GM12891 (cell line): Measurements from ENCODE around the gene MSH2. TPM values are rescaled to one million over a fixed set of nuclear protein-coding genes. Genes with fewer than 3 reads are reported as not detected.
A peak's percentile ranks its signal among the peaks of the same experiment; 100 is the strongest.
"Not testable (repeated sequence)": the region's sequence is repeated elsewhere in the genome, so short reads cannot be mapped to it uniquely, and the experiment has no call there.

Source experiments
- DNase-seq: peaks from one replicate; pipeline ENCODE4 v3.0.0; 2011; ENCODE audit warnings: low spot score; ENCODE audit not compliant: insufficient read length
- FAIRE-seq: peaks from 2 replicates; lab custom pipeline; 2011; peaks lifted over from hg19 to GRCh38; lab: Jason Lieb, UNC
- PAX5 ChIP-seq: IDR thresholded peaks from 2 replicates; pipeline ENCODE4 v1.6.1; 2011; ENCODE audit warnings: low read length, moderate library complexity, mild to moderate bottlenecking; ENCODE audit not compliant: insufficient read depth, severe bottlenecking
- POLR2A ChIP-seq: IDR thresholded peaks from 2 replicates; pipeline ENCODE4 v1.6.1; 2011; ENCODE audit warnings: low read depth, low read length, control low read depth
- POLR2AphosphoS5 ChIP-seq: IDR thresholded peaks from 2 replicates; pipeline ENCODE4 v1.6.1; 2011; ENCODE audit warnings: low read depth, low read length, control low read depth
- POU2F2 ChIP-seq: IDR thresholded peaks from 2 replicates; pipeline ENCODE4 v1.6.1; 2011; ENCODE audit warnings: low read depth, mild to moderate bottlenecking, control low read depth, low read length, moderate library complexity
- SPI1 ChIP-seq: IDR thresholded peaks from 2 replicates; pipeline ENCODE4 v1.6.1; 2011; ENCODE audit warnings: low read depth, low read length, control low read depth
- TAF1 ChIP-seq: IDR thresholded peaks from 2 replicates; pipeline ENCODE4 v1.6.1; 2011; ENCODE audit warnings: low read depth, low read length, control low read depth
- polyA plus RNA-seq: library from polyadenylated mRNA; unstranded; fragments of >200 nt; gene quantifications from one replicate; pipeline ENCODE4 v1.2.1, GENCODE V29; 2012; ENCODE audit warnings: low read depth, missing spikeins, inconsistent platforms; ENCODE audit not compliant: missing spikeins

Gene MSH2
- 27.1 TPM for polyA plus RNA-seq

GRCh38 chr2:47402805-47403608 is at the start of gene MSH2:
TSS of gene MSH2 (plus strand) at chr2:47403156. CDS start at chr2:47403192, 36 bp downstream.
- peak; percentile 38; the same call in 1 of the 2 replicates for TF ChIP-seq POLR2AphosphoS5
- peak; percentile 53; the same call in 1 of the 2 replicates for TF ChIP-seq POLR2A
- no peak; the same call in 1 of the 2 replicates for TF ChIP-seq POU2F2
- no peak for TF ChIP-seq SPI1
- TF ChIP-seq TAF1, result 0 out of 2 replicates have a peak, but pooled peaks have one; percentile 37
- peak; percentile 73 for TF ChIP-seq PAX5
- FAIRE-seq (peak; percentile 96), DNase-seq (peak; percentile 95)

GRCh38 chr2:47354013-47354847 is 48.7 kb upstream of the MSH2 start:
- no peak for TF ChIP-seq POU2F2
- FAIRE-seq, result no peak
- no peak for DNase-seq

GRCh38 chr2:47354848-47355204 is 48.1 kb upstream of the MSH2 start:
- DNase-seq, result no peak
- no peak for FAIRE-seq
- TF ChIP-seq TAF1 (no peak), POLR2AphosphoS5 (no peak), POU2F2 (no peak), PAX5 (no peak), POLR2A (no peak), SPI1 (no peak)

GRCh38 chr2:47357483-47357882 is 45.5 kb upstream of the MSH2 start:
- DNase-seq (no peak), FAIRE-seq (no peak)
- no peak for TF ChIP-seq POLR2AphosphoS5
- TF ChIP-seq POU2F2, result no peak
- TF ChIP-seq PAX5, result no peak
- TF ChIP-seq SPI1, result no peak
- no peak for TF ChIP-seq POLR2A
- no peak for TF ChIP-seq TAF1

GRCh38 chr2:47359375-47359868 is 43.5 kb upstream of the MSH2 start:
- DNase-seq (no peak), FAIRE-seq (no peak)
- no peak for TF ChIP-seq POU2F2
- no peak for TF ChIP-seq POLR2A
- no peak for TF ChIP-seq PAX5
- TF ChIP-seq SPI1, result no peak
- TF ChIP-seq TAF1, result no peak
- no peak for TF ChIP-seq POLR2AphosphoS5

GRCh38 chr2:47360283-47360682 is 42.7 kb upstream of the MSH2 start:
- no peak for FAIRE-seq
- no peak for DNase-seq
- TF ChIP-seq TAF1, result no peak
- no peak for TF ChIP-seq POLR2AphosphoS5
- TF ChIP-seq POU2F2, result no peak
- no peak for TF ChIP-seq PAX5
- no peak for TF ChIP-seq SPI1
- TF ChIP-seq POLR2A, result no peak

- no peak for TF ChIP-seq SPI1
- no peak for TF ChIP-seq POLR2A
- no peak for TF ChIP-seq PAX5
- no peak for TF ChIP-seq POU2F2
- TF ChIP-seq POLR2AphosphoS5, result no peak
- no peak for TF ChIP-seq TAF1
- no peak for DNase-seq
- FAIRE-seq, result no peak
Measured at GRCh38 chr2:47360927-47361326, 42.0 kb upstream of the MSH2 start.

GRCh38 chr2:47361505-47362229 is 41.3 kb upstream of the MSH2 start:
- not testable (repeated sequence) for DNase-seq, FAIRE-seq

GRCh38 chr2:47373747-47374146 is 29.2 kb upstream of the MSH2 start:
- DNase-seq (no peak), FAIRE-seq (no peak)
- TF ChIP-seq POLR2AphosphoS5 (no peak), PAX5 (no peak), POU2F2 (no peak), SPI1 (no peak), POLR2A (no peak), TAF1 (no peak)
